NB4 (cell line): ENCODE measurements around the gene LTK.

Experiments
- CTCF ChIP-seq: IDR thresholded peaks from one replicate; pipeline ENCODE4 v1.5.1; 2012; ENCODE audit warnings: low read depth, low read length
- MYC ChIP-seq: IDR thresholded peaks from 2 replicates; pipeline ENCODE4 v1.6.1; 2011; ENCODE audit warnings: low read depth, low read length
- POLR2A ChIP-seq: IDR thresholded peaks from 2 replicates; pipeline ENCODE4 v1.6.1; 2011; ENCODE audit warnings: mild to moderate bottlenecking; ENCODE audit not compliant: insufficient read length; ENCODE audit errors: extremely low read depth

GRCh38 chr15:41560572-41560874 is 46.9 kb upstream of the LTK start:
- TF ChIP-seq POLR2A (no peak), MYC (no peak), CTCF (no peak)
